ENCODE measurements around the gene FANCC.

FANCC gene

DNA sequence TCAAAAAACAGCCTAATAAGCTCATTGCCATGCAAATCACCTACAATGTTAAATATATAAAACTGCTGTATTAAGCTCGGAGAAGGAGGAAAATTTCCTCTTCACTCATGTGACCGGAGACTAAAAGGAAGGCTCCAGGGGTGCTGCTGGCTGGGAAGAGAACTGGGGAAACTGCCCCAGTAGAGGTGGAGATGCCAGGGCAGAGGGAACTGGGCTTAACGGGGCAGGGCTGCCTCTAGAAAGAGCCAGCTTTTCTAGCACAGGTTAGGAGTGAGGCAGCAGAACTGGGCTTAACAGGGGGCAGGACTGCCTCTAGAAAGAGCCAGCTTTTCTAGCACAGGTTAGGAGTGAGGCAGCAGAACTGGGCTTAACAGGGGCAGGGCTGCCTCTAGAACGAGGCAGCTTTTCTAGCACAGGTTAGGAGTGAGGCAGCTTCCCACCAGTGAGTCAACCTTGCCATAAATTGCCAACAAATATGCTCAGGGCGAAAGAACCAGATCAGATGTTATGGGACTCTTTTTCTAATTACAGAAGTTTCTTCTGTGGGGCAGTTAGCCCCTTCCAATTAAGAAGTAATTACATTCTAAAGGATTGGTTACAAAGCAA lies 115.3 kb downstream of the FANCC start:
- no peaks in the 10 kb centered on the region for H3K27me3 ChIP-seq (ENCODE audit: control insufficient read depth in 2 of 2, insufficient read depth in 2 of 2, low read length in 2 of 2)
- no peak overlapping the region for H3K9ac ChIP-seq (ENCODE audit: low read depth in 1 of 2, low read length in 2 of 2)
- H3K9me3 ChIP-seq (ENCODE audit: control insufficient read depth in 2 of 2, low read length in 2 of 2), result no peaks in the 10 kb centered on the region
- no peak overlapping the region for H3K4me3 ChIP-seq (ENCODE audit: low read length in 2 of 2)
- no peak overlapping the region for H3K27ac ChIP-seq (ENCODE audit: low read depth in 2 of 2, low read length in 2 of 2)
- H3K36me3 ChIP-seq (ENCODE audit: control insufficient read depth in 2 of 2, insufficient read depth in 2 of 2, low read length in 2 of 2), result no peaks in the 10 kb centered on the region
- peaks cover 0 to 2% of the 10 kb centered on the region in 2 donors for H3K4me1 ChIP-seq (ENCODE audit: control insufficient read depth in 2 of 2, insufficient read depth in 2 of 2, low read length in 2 of 2)

DNA sequence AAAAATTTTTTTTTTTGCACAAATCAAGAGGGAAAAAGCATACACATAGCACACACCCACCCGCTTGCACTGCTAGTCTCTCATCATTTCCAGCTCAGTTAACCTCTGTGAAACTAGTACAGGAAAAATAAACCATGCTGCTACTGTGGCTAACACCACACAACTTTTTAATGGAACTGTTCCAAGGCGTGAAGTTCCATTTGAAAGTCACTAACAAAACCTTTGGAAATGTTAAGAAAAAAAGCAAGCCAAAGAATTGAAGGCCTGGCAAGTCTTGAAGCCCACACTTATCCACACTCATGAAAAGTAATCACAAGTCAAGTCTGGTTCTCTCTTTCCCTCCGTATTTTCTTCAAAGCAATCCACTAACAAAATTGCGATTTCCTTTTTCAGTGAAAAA lies 116.3 kb downstream of the FANCC start:
- Histone ChIP-seq H3K9me3 (ENCODE audit: control insufficient read depth in 2 of 2, low read length in 2 of 2) (no peaks in the 10 kb centered on the region), H3K27ac (ENCODE audit: low read depth in 2 of 2, low read length in 2 of 2) (no peak overlapping the region), H3K4me3 (ENCODE audit: low read length in 2 of 2) (no peak overlapping the region), H3K4me1 (ENCODE audit: control insufficient read depth in 2 of 2, insufficient read depth in 2 of 2, low read length in 2 of 2) (peaks cover 0 to 2% of the 10 kb centered on the region in 2 donors), H3K9ac (ENCODE audit: low read depth in 1 of 2, low read length in 2 of 2) (no peak overlapping the region), H3K36me3 (ENCODE audit: control insufficient read depth in 2 of 2, insufficient read depth in 2 of 2, low read length in 2 of 2) (no peaks in the 10 kb centered on the region), H3K27me3 (ENCODE audit: control insufficient read depth in 2 of 2, insufficient read depth in 2 of 2, low read length in 2 of 2) (no peaks in the 10 kb centered on the region)

DNA sequence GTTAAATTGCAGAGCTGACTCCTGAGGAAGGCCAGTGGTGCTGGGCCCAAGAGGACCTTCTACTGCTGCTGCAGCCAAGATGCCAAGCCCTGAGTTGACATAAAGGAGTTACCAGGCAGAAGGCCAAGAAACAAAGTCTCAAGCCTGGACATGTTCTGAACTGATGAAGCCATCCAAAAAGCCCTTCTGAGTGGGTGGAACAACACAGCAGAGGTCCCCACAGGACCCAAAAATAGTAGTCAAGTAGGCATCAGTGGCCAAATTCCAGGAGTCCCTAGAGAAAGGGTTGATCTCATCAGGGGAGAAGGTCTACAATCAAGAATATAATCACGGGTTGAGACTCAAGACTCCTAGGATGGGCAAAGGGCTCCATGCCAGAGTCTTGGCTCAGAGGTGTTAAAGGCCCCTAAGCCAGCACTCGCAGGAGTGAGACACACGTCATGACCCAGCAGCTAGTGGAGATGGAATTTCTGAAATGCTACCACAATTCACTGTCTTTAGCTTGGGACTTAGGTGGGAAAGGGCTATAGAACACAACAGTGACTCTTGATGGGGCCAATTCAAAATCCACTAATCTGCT lies 119.7 kb downstream of the FANCC start:
- H3K36me3 ChIP-seq (ENCODE audit: control insufficient read depth in 2 of 2, insufficient read depth in 2 of 2, low read length in 2 of 2), result no peaks in the 10 kb centered on the region
- no peak overlapping the region for H3K27ac ChIP-seq (ENCODE audit: low read depth in 2 of 2, low read length in 2 of 2)
- H3K4me1 ChIP-seq (ENCODE audit: control insufficient read depth in 2 of 2, insufficient read depth in 2 of 2, low read length in 2 of 2), result peaks cover 0 to 2% of the 10 kb centered on the region in 2 donors
- H3K9ac ChIP-seq (ENCODE audit: low read depth in 1 of 2, low read length in 2 of 2), result no peak overlapping the region
- no peaks in the 10 kb centered on the region for H3K27me3 ChIP-seq (ENCODE audit: control insufficient read depth in 2 of 2, insufficient read depth in 2 of 2, low read length in 2 of 2)
- no peaks in the 10 kb centered on the region for H3K9me3 ChIP-seq (ENCODE audit: control insufficient read depth in 2 of 2, low read length in 2 of 2)
- no peak overlapping the region for H3K4me3 ChIP-seq (ENCODE audit: low read length in 2 of 2)

DNA sequence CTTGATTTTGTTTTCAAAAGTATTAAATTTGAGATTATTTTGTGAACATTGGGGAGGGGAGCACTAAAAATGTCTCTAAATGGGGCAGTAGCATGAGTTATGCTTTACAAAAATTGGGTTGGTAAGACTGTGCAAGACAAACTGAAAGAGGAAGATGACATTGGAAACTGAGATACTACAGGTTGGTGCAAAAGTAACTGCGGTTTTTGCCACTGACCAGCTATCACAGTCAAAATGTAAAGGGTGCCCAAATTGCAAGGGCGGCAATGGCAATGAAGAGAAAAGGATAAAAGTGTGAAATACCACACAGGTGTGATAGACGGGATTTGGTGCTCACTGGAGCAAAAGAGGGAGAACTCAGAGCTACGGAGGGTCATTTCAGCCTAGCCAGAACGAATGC lies 124.0 kb downstream of the FANCC start:
- H3K27me3 ChIP-seq (ENCODE audit: control insufficient read depth in 2 of 2, insufficient read depth in 2 of 2, low read length in 2 of 2), result no peaks in the 10 kb centered on the region
- no peak overlapping the region for H3K9ac ChIP-seq (ENCODE audit: low read depth in 1 of 2, low read length in 2 of 2)
- no peak overlapping the region for H3K4me3 ChIP-seq (ENCODE audit: low read length in 2 of 2)
- no peaks in the 10 kb centered on the region for H3K9me3 ChIP-seq (ENCODE audit: control insufficient read depth in 2 of 2, low read length in 2 of 2)
- no peaks in the 10 kb centered on the region for H3K36me3 ChIP-seq (ENCODE audit: control insufficient read depth in 2 of 2, insufficient read depth in 2 of 2, low read length in 2 of 2)
- peaks cover 7 to 8% of the 10 kb centered on the region in 2 donors for H3K4me1 ChIP-seq (ENCODE audit: control insufficient read depth in 2 of 2, insufficient read depth in 2 of 2, low read length in 2 of 2)
- no peak overlapping the region for H3K27ac ChIP-seq (ENCODE audit: low read depth in 2 of 2, low read length in 2 of 2)

DNA sequence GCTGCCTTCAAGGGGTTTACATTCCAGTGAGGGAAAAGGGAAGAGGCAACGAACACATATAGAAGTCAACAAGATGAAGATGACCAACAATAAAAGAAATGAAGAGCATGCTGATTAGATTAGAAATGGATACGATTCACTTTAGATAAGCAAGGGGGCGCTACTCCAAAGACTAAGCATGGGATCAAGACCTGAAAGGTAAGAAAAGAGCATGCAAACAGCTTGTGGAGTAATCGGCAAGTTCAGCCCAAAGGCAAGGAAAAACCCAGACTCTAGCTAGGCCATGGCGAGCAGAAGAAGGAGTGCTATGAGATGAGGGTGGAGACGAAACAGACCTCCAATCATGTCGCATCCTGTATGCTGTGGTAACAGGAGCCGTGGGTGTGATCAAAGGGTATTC lies 124.4 kb downstream of the FANCC start:
- no peak overlapping the region for H3K27ac ChIP-seq (ENCODE audit: low read depth in 2 of 2, low read length in 2 of 2)
- H3K4me3 ChIP-seq (ENCODE audit: low read length in 2 of 2), result no peak overlapping the region
- no peaks in the 10 kb centered on the region for H3K27me3 ChIP-seq (ENCODE audit: control insufficient read depth in 2 of 2, insufficient read depth in 2 of 2, low read length in 2 of 2)
- no peak overlapping the region for H3K9ac ChIP-seq (ENCODE audit: low read depth in 1 of 2, low read length in 2 of 2)
- H3K9me3 ChIP-seq (ENCODE audit: control insufficient read depth in 2 of 2, low read length in 2 of 2), result no peaks in the 10 kb centered on the region
- H3K4me1 ChIP-seq (ENCODE audit: control insufficient read depth in 2 of 2, insufficient read depth in 2 of 2, low read length in 2 of 2), result peaks cover 7 to 8% of the 10 kb centered on the region in 2 donors
- no peaks in the 10 kb centered on the region for H3K36me3 ChIP-seq (ENCODE audit: control insufficient read depth in 2 of 2, insufficient read depth in 2 of 2, low read length in 2 of 2)

DNA sequence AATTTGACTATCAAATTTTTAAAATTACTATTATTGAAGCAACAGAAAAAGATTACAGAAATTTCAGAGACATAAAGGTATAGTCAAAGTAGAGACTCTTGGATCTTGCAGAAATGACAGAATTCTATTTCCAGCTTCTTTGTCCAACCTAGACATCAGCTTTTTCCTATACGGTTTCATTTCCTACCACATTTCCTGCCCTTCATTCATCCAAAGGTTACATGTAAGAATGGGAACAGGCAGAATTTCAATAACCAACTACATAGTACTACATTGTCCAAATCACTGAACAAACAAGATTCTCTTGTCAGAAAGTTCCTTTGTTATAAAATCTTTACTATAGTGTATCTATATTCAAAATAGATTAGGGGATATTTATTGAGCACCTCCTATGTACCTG lies 124.9 kb downstream of the FANCC start:
- H3K4me1 ChIP-seq (ENCODE audit: control insufficient read depth in 2 of 2, insufficient read depth in 2 of 2, low read length in 2 of 2), result peaks cover 5 to 7% of the 10 kb centered on the region in 2 donors
- no peaks in the 10 kb centered on the region for H3K27me3 ChIP-seq (ENCODE audit: control insufficient read depth in 2 of 2, insufficient read depth in 2 of 2, low read length in 2 of 2)
- no peak overlapping the region for H3K27ac ChIP-seq (ENCODE audit: low read depth in 2 of 2, low read length in 2 of 2)
- H3K36me3 ChIP-seq (ENCODE audit: control insufficient read depth in 2 of 2, insufficient read depth in 2 of 2, low read length in 2 of 2), result no peaks in the 10 kb centered on the region
- H3K9ac ChIP-seq (ENCODE audit: low read depth in 1 of 2, low read length in 2 of 2), result no peak overlapping the region
- H3K4me3 ChIP-seq (ENCODE audit: low read length in 2 of 2), result no peak overlapping the region
- no peaks in the 10 kb centered on the region for H3K9me3 ChIP-seq (ENCODE audit: control insufficient read depth in 2 of 2, low read length in 2 of 2)

DNA sequence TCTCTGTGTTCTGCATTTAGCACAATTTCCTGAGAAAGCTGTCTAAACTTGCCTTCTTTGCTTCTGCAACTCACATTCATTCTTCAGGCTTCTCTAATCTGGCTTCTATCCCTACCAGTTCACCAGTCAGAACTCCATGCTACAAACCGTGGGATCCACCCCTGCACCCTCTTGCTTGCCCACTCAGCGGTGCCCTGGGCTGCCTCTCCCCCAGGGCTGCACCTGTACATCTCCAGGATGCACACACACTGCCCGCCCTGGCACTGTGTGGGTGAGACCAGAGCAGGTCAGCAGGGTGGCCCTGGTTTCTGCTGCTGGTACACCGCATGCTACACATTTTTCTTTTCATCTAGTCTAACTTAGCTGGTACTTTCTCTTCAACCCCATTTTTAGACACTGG lies 127.1 kb downstream of the FANCC start:
- Histone ChIP-seq H3K4me3 (ENCODE audit: low read length in 2 of 2) (no peak overlapping the region), H3K27me3 (ENCODE audit: control insufficient read depth in 2 of 2, insufficient read depth in 2 of 2, low read length in 2 of 2) (no peaks in the 10 kb centered on the region), H3K27ac (ENCODE audit: low read depth in 2 of 2, low read length in 2 of 2) (peak overlapping the region in 1 of 2 donors; percentile 54), H3K9ac (ENCODE audit: low read depth in 1 of 2, low read length in 2 of 2) (no peak overlapping the region), H3K9me3 (ENCODE audit: control insufficient read depth in 2 of 2, low read length in 2 of 2) (no peaks in the 10 kb centered on the region), H3K36me3 (ENCODE audit: control insufficient read depth in 2 of 2, insufficient read depth in 2 of 2, low read length in 2 of 2) (no peaks in the 10 kb centered on the region), H3K4me1 (ENCODE audit: control insufficient read depth in 2 of 2, insufficient read depth in 2 of 2, low read length in 2 of 2) (peaks cover 5 to 7% of the 10 kb centered on the region in 2 donors)

DNA sequence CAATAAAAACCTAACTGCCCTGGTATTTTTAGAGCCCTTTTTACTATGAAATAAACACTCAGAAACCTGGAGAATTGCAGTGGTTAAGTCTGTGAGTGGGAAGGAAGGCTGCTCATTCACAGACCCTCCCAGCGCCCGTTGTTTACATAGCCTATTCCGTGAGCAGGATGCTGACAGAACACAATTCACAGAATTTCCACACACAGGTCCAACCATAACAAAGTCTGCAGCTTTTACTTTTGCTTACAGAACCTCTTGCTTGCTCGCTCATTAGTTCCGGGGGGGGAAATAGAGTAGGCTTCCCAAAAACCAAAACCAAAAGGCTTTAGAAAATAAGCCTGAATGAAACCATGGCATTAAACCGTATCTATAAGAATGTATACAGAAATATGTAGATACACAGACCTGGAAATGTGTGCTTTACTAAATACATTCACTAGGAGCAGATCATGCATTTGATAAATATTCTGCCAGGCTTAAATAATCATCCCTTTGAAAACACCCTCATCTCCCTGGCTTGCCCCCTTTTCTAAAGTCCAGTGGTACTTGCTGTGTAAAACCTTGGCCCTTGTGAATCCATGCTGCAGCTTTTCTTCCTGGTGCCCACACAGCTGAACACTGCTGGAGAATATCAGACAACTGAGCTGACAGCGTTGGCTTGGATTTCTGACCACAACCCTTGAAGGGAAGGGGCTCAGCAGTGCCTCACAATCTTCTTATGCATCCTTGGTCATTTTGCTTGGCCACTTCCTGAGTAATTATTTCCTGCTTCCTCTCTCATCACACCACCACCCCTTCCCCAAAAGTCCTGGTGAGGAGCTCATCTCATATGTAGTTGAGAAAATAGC lies 128.0 kb downstream of the FANCC start:
- H3K9me3 ChIP-seq (ENCODE audit: control insufficient read depth in 2 of 2, low read length in 2 of 2), result no peaks in the 10 kb centered on the region
- H3K27ac ChIP-seq (ENCODE audit: low read depth in 2 of 2, low read length in 2 of 2), result peak overlapping the region; percentile 16 to 54
- H3K27me3 ChIP-seq (ENCODE audit: control insufficient read depth in 2 of 2, insufficient read depth in 2 of 2, low read length in 2 of 2), result no peaks in the 10 kb centered on the region
- peak overlapping the region in 1 of 2 donors; percentile 17 for H3K9ac ChIP-seq (ENCODE audit: low read depth in 1 of 2, low read length in 2 of 2)
- peaks cover 5 to 7% of the 10 kb centered on the region in 2 donors for H3K4me1 ChIP-seq (ENCODE audit: control insufficient read depth in 2 of 2, insufficient read depth in 2 of 2, low read length in 2 of 2)
- H3K36me3 ChIP-seq (ENCODE audit: control insufficient read depth in 2 of 2, insufficient read depth in 2 of 2, low read length in 2 of 2), result no peaks in the 10 kb centered on the region
- no peak overlapping the region for H3K4me3 ChIP-seq (ENCODE audit: low read length in 2 of 2)

DNA sequence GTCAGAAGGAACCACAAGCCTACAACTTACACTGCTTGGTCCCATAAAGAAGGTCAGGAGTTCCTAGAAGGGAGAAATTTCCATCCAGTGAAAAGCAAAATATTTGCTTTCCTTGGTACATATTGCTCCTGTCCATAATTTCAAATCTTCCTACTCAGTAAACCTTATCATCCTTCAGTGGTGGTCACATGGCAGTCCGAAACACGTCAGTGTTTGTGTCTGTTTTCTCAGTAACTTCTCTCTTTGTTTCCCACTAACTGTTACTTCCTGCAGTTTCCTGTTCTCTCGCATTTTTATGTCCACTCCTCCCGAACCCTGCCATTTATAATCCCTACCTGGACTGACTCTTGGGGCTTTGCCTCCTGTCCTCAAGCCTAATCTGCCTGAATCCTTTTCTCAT lies 129.1 kb downstream of the FANCC start:
- Histone ChIP-seq H3K4me3 (ENCODE audit: low read length in 2 of 2) (no peak overlapping the region), H3K27ac (ENCODE audit: low read depth in 2 of 2, low read length in 2 of 2) (peak overlapping the region in 1 of 2 donors; percentile 25), H3K9ac (ENCODE audit: low read depth in 1 of 2, low read length in 2 of 2) (no peak overlapping the region), H3K9me3 (ENCODE audit: control insufficient read depth in 2 of 2, low read length in 2 of 2) (no peaks in the 10 kb centered on the region), H3K36me3 (ENCODE audit: control insufficient read depth in 2 of 2, insufficient read depth in 2 of 2, low read length in 2 of 2) (no peaks in the 10 kb centered on the region), H3K27me3 (ENCODE audit: control insufficient read depth in 2 of 2, insufficient read depth in 2 of 2, low read length in 2 of 2) (no peaks in the 10 kb centered on the region), H3K4me1 (ENCODE audit: control insufficient read depth in 2 of 2, insufficient read depth in 2 of 2, low read length in 2 of 2) (peaks cover 5 to 7% of the 10 kb centered on the region in 2 donors)

DNA sequence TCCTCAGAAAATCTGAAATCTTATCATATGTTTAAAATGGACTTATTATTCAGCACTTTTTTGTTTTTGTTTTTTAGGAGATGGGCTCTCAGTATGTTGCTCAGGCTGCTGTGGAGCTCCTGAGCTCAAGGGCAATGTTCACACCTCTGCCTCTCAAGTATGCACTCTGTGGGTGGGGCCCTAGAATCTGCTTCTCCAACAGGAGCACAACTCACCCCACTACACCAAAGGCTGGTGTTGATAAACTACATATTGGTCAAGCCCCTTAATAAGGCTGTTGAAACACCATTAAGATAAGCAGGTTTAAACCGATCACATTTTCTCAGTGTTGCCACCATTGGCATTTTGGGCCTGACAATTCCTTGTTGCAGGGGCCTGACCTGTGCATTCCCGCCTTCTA lies 131.6 kb downstream of the FANCC start:
- Histone ChIP-seq H3K4me3 (ENCODE audit: low read length in 2 of 2) (no peak overlapping the region), H3K27me3 (ENCODE audit: control insufficient read depth in 2 of 2, insufficient read depth in 2 of 2, low read length in 2 of 2) (no peaks in the 10 kb centered on the region), H3K9ac (ENCODE audit: low read depth in 1 of 2, low read length in 2 of 2) (no peak overlapping the region), H3K9me3 (ENCODE audit: control insufficient read depth in 2 of 2, low read length in 2 of 2) (no peaks in the 10 kb centered on the region), H3K4me1 (ENCODE audit: control insufficient read depth in 2 of 2, insufficient read depth in 2 of 2, low read length in 2 of 2) (peaks cover 5 to 7% of the 10 kb centered on the region in 2 donors), H3K36me3 (ENCODE audit: control insufficient read depth in 2 of 2, insufficient read depth in 2 of 2, low read length in 2 of 2) (no peaks in the 10 kb centered on the region), H3K27ac (ENCODE audit: low read depth in 2 of 2, low read length in 2 of 2) (no peak overlapping the region)

All from mucosa of rectum (tissue), 2 donors.